Small intestine (tissue), 7 donors: ENCODE data around the gene FFAR1. TPM values are rescaled to one million over a fixed set of nuclear protein-coding genes. Genes with fewer than 3 reads are reported as not detected.
A peak's percentile ranks its signal among the peaks of the same experiment; 100 is the strongest.

Source experiments
- DNase-seq, 2 donors: peaks; one replicate each; pipeline versions ENCODE4 v3.0.0 to v3.0.0-alpha.2; 2013
- FAIRE-seq: peaks from 2 replicates; lab custom pipeline; 2012; peaks lifted over from hg19 to GRCh38; lab: Jason Lieb, UNC
- H3K27ac ChIP-seq, 3 donors: one replicate each; pipeline ENCODE4 v1.5.1; 2013; ENCODE audit warnings: low read length in 2 of 3, mild to moderate bottlenecking in 2 of 3, control low read depth in 1 of 3, inconsistent platforms in 1 of 3, low read depth in 1 of 3, moderate library complexity in 1 of 3
- H3K27me3 ChIP-seq, 3 donors: one replicate each; pipeline ENCODE4 v1.6.1; 2013; ENCODE audit warnings: low read length in 3 of 3, inconsistent platforms in 1 of 3; ENCODE audit not compliant: control insufficient read depth in 3 of 3, insufficient read depth in 3 of 3
- H3K36me3 ChIP-seq, 3 donors: one replicate each; pipeline ENCODE4 v1.6.1; 2013; ENCODE audit warnings: low read length in 3 of 3, inconsistent platforms in 1 of 3, low read depth in 1 of 3, mild to moderate bottlenecking in 1 of 3, moderate library complexity in 1 of 3; ENCODE audit not compliant: control insufficient read depth in 3 of 3, insufficient read depth in 2 of 3
- H3K4me1 ChIP-seq, 3 donors: one replicate each; pipeline ENCODE4 v1.6.1; 2013; ENCODE audit warnings: low read length in 2 of 3, inconsistent platforms in 1 of 3, low read depth in 1 of 3, mild to moderate bottlenecking in 1 of 3, moderate library complexity in 1 of 3; ENCODE audit not compliant: control insufficient read depth in 3 of 3, insufficient read depth in 2 of 3
- H3K4me3 ChIP-seq, 3 donors: one replicate each; pipeline ENCODE4 v1.5.1; 2013; ENCODE audit warnings: low read length in 3 of 3, control low read depth in 1 of 3, inconsistent platforms in 1 of 3, low read depth in 1 of 3, mild to moderate bottlenecking in 1 of 3, moderate library complexity in 1 of 3
- H3K9me3 ChIP-seq, 2 donors: one replicate each; pipeline ENCODE4 v1.6.1; 2013; ENCODE audit warnings: low read depth in 1 of 2, low read length in 1 of 2; ENCODE audit not compliant: control insufficient read depth in 2 of 2, insufficient read depth in 1 of 2
- WGBS, 3 donors: extraction: QIAGEN DNeasy Blood & Tissue Kit; methylation state at CpG; one replicate each; pipeline ENCODE4 v1.1.7; 2013; 5-methylcytosine and 5-hydroxymethylcytosine counted together
- polyA plus RNA-seq, 4 donors: library from polyadenylated mRNA; stranded (reverse) in 3 of 4; unstranded in 1 of 4; fragments of 200-250 nt in 3 of 4; fragments of 120-200 nt in 1 of 4; gene quantifications; one replicate each; pipeline versions ENCODE4 v1.2.1 to v1.2.3, GENCODE V29; 2013
- donor health status: healthy with polysubstance abuse.
- donor health status: control.
- donor health status: control.
- donor health status: Bipolar disorder and iron deficiency.
- donor health status: healthy.

Gene FFAR1
- polyA plus RNA-seq, 4 donors = 0.18 to 0.74 TPM; not detected in 2

DNA sequence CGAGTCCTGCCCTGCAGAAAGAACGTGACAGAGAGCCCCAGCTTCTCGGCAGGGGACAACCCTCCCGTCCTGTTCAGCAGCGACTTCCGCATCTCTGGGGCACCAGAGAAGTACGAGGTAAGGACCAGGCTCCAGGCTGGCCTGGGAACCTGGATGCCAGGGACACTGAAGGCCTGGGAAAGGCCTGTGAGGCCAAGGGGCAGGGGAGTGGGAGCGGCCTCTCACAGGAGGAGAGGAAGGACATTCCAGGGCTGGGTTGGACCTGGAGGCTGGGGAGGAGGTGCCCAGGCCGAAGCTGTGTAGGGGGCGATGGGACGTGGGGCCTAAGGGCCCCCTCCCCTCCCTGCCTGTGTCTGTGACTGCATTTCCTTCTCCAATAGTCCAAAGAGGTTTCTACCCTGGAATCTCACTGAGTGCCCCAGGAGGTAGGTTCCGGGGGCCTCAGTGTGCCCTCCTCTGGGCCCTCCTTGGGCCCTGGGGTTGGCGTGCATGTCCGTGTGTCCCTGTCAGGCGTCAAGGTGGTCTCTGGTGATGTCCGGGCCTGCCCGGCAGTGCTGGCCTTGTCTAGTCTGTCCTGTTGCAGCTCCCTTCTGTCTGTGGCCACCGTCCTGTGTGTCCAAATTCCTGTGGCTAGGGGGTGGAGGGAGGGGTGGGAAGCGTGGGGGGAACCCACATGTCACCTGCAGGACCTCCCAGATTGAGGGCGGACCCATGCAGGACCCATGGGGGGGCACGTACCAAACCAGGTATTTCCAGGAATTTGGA lies 35.6 kb upstream of the FFAR1 start:
- DNase-seq (no peak), FAIRE-seq (no peak)
- H3K9me3 ChIP-seq = no peaks in the 10 kb centered on the region
- H3K4me1 ChIP-seq = peaks cover 0 to 6% (median 0%) of the 10 kb centered on the region in 3 donors
- no peak overlapping the region for H3K27ac ChIP-seq
- H3K27me3 ChIP-seq = no peaks in the 10 kb centered on the region
- H3K36me3 ChIP-seq = no peaks in the 10 kb centered on the region
- no peak overlapping the region for H3K4me3 ChIP-seq
- WGBS, 3 donors = 79 to 87% (median 84%) methylated on average over 20 to 21 of the region's 21 CpGs

DNA sequence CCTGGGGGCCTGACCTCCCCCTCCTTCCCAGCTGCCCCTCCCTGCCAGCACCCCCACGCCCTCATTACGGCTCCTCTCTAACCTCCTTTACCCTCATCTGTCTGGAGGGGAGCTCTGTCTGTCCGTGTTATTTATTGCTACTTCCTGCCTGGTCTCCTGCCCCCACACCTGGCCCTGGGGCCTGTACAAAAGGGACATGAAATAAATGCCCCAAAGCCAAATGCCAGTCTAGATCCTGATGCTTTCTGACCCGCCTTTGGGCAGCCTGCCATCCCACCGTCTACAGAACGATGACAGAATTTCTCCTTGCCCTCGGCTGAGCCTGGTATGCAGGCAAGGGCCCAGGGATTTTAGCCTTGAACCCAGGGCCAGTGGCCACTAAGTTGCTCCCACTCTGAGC lies 34.1 kb upstream of the FFAR1 start:
- Histone ChIP-seq H3K9me3 (no peaks in the 10 kb centered on the region), H3K27me3 (no peaks in the 10 kb centered on the region), H3K36me3 (no peaks in the 10 kb centered on the region), H3K4me1 (peaks cover 0 to 6% (median 0%) of the 10 kb centered on the region in 3 donors), H3K4me3 (no peak overlapping the region), H3K27ac (no peak overlapping the region)
- DNase-seq (no peak), FAIRE-seq (no peak)
- WGBS, 3 donors = 23 to 45% (median 24%) methylated on average over 5 to 7 of the region's 7 CpGs

DNA sequence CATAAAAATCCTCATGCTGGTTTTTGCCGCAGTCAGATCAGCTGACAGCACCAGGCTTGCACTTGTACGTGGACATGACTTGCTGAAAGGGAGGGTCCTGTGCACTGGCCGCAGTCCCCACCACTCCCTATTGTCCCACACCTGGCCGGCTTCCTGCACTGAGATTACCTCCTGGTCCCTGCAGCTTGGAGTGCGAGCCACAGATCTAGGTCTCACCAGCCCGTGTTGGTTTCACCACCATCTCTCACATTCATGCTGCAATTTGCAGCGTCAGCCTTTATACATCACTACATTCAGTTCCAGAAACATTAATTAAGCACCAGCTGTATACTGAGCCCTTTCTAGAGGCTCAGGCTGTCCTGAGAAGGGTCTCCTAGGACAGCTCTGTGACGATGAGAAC lies 33.7 kb upstream of the FFAR1 start:
- Histone ChIP-seq H3K4me1 (peaks cover 0 to 6% (median 0%) of the 10 kb centered on the region in 3 donors), H3K36me3 (no peaks in the 10 kb centered on the region), H3K27ac (no peak overlapping the region), H3K9me3 (no peaks in the 10 kb centered on the region), H3K27me3 (no peaks in the 10 kb centered on the region), H3K4me3 (no peak overlapping the region)
- FAIRE-seq = no peak
- DNase-seq = no peak
- WGBS, 3 donors = 78 to 89% (median 85%) methylated on average over 8 of the region's 8 CpGs

DNA sequence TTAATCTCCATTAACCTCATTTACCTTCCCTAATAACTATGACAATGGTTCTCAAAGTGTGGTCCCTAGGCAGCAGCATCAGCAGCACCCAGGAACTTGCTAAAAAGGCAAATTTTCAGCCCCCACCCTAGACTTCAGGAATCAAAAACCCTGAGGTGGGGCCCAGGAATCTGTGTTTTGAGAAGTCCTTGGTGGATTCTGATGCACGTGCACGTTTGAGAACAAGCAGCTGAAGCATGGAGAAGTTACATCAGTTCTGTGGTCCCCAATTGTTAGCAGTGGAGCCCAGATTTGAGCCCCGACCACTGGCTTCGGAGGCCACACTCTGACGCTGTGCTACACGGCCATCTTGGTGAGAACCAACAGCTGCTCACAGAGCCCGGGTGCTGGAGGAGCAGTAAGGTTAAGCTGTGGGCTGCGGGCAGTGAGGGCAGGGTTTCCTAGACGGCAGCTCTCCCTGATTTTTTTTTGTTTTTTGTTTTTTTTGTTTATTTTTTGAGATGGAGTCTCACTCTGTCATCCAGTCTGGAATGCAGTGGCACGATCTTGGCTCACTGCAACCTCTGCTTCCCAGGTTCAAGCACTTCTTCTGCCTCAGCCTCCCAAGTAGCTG lies 32.7 kb upstream of the FFAR1 start:
- FAIRE-seq (no peak), DNase-seq (no peak)
- no peaks in the 10 kb centered on the region for H3K36me3 ChIP-seq
- H3K9me3 ChIP-seq = no peaks in the 10 kb centered on the region
- H3K27me3 ChIP-seq = no peaks in the 10 kb centered on the region
- H3K4me1 ChIP-seq = no peaks in the 10 kb centered on the region
- WGBS, 3 donors = 82 to 88% (median 85%) methylated on average over 10 of the region's 10 CpGs
- H3K4me3 ChIP-seq = no peak overlapping the region
- no peak overlapping the region for H3K27ac ChIP-seq

DNA sequence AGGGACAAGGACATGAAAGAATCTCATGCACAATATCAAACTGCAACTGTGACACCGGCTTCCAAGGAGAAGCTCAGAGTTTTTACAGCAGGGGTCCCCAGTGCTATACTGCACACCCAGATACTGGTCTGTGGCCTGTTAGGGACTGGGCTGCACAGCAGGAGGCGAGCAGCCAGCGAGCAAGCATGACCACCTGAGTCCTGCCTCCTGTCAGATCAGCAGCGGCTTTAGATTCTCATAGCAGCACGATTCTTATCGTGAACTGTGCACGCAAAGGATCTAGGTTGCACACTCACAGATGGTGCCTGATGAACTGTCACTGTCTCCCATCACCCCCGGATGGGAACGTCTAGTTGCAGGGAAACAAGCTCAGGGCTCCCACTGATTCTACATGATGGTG lies 31.8 kb upstream of the FFAR1 start:
- no peak for FAIRE-seq
- Histone ChIP-seq H3K36me3 (no peaks in the 10 kb centered on the region), H3K9me3 (no peaks in the 10 kb centered on the region), H3K4me1 (no peaks in the 10 kb centered on the region), H3K4me3 (no peak overlapping the region), H3K27ac (no peak overlapping the region), H3K27me3 (peaks cover 0 to 1% (median 0%) of the 10 kb centered on the region in 3 donors)
- DNase-seq = no peak
- WGBS, 3 donors = 76 to 91% (median 87%) methylated on average over 9 of the region's 9 CpGs

DNA sequence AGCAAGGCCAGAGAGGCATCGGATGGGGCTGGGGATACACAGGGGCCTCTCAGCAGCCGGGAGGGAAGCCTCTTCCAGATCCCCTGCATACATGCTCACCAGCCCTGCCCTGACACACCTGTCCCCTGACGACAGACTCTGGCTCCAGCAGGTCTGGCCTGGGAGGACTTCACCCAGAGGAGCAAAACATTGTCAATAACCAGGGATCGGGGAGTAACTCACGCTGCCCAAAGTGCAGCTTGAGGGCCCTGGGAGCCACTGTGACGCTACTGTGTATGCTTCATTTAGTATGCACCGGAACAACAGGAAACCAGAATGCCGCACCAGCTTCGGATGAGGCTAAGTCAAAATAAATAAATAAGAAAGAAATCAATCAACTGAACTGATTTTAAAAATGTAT lies 31.1 kb upstream of the FFAR1 start:
- no peaks in the 10 kb centered on the region for H3K36me3 ChIP-seq
- FAIRE-seq = no peak
- H3K4me3 ChIP-seq = no peak overlapping the region
- peak; percentile 31 to 53 for DNase-seq
- H3K27me3 ChIP-seq = peaks cover 0 to 2% (median 0%) of the 10 kb centered on the region in 3 donors
- no peaks in the 10 kb centered on the region for H3K4me1 ChIP-seq
- no peaks in the 10 kb centered on the region for H3K9me3 ChIP-seq
- H3K27ac ChIP-seq = no peak overlapping the region
- WGBS, 3 donors = 26 to 61% (median 47%) methylated on average over 9 of the region's 9 CpGs

DNA sequence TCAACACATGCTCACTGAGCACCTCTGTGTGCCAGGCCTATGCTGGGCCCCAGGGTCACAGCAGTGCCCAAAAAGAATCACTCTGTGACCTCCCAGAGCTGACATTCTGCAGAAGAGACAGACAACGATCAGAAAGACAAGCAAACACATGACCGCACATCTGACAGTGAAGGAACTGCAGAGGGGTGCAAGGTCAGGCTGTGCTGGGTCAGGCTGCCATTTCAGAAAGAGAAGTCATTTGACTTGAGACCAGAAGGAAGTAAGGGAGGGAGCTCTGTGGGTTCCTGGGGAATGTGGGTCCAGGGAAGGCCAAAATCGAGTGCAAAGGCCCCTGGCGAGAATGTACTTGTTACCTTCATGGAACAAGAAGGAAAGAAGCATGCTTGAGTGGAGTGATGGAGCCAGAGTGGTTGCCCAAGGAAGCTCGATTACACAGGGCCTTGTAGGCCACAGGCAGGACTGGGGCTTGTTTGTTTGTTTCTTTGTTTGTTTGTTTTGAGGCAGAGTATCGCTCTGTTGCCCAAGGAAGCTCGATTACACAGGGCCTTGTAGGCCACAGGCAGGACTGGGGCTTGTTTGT lies 30.1 kb upstream of the FFAR1 start:
- FAIRE-seq (no peak), DNase-seq (no peak)
- 73 to 82% (median 78%) methylated on average over 7 of the region's 7 CpGs for WGBS, 3 donors
- no peaks in the 10 kb centered on the region for H3K4me1 ChIP-seq
- no peak overlapping the region for H3K4me3 ChIP-seq
- peaks cover 0 to 3% of the 10 kb centered on the region in 2 donors for H3K9me3 ChIP-seq
- H3K27me3 ChIP-seq = peaks cover 0 to 2% (median 0%) of the 10 kb centered on the region in 3 donors
- H3K27ac ChIP-seq = no peak overlapping the region
- no peaks in the 10 kb centered on the region for H3K36me3 ChIP-seq

DNA sequence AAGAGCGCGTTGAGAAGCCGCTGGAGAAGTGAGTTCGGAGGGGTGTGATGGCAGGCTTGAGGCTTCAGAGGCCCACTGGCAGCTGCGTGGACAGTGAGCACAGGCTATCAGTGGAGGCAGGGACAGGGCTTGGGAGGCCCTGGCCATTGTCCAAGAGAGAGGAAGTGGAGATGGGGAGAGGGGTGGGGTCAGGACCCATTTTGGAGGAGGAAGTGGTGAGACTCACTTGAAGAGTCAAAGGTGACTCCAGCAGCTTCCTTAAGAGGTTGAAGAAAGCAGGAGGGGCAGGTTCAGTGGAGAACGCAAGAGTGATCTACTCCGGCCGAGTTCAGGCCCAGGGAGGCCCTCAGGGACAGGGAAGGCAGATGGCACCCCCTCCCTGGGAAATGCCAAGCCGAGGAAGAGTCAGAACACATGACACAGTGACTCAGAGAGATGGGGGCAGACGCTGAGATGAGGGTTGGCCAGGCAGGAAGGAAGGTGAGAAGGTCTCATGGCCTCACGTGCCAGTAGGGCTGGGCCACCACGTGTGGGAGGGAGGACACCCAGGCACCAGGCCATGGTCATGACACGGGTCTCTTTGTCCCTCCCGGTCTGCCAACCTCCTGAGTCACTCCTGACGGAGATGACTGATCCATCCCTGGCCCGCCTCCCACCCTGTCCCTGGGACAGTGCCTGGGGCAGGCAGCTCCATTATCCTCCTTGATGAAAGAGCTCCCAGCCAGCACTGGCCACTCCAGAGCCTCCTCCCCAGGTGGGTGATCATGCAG lies 28.8 kb upstream of the FFAR1 start:
- H3K27ac ChIP-seq = no peak overlapping the region
- H3K4me3 ChIP-seq = no peak overlapping the region
- WGBS, 3 donors = 68 to 73% (median 72%) methylated on average over 15 to 16 of the region's 16 CpGs
- H3K4me1 ChIP-seq = no peaks in the 10 kb centered on the region
- H3K9me3 ChIP-seq = peaks cover 0 to 3% of the 10 kb centered on the region in 2 donors
- DNase-seq = no peak
- H3K36me3 ChIP-seq = no peaks in the 10 kb centered on the region
- H3K27me3 ChIP-seq = peaks cover 0 to 2% (median 0%) of the 10 kb centered on the region in 3 donors
- FAIRE-seq = no peak
